HG03565 (cell line): ENCODE data around the gene RNASEH1.
"Not testable (repeated sequence)": the region's sequence is repeated elsewhere in the genome, so short reads cannot be mapped to it uniquely, and the experiment has no call there.

Source experiments
- ATAC-seq: cut with Tn5 transposase; IDR thresholded peaks from one replicate; pipeline ENCODE4 v1.9.1; 2021; ENCODE audit warnings: mild to moderate bottlenecking, moderate library complexity; ENCODE audit not compliant: unreplicated experiment

Gene RNASEH1

GRCh38 chr2:3594493-3595281 is 36.6 kb upstream of the RNASEH1 start, which contains the start of gene COLEC11:
Gene COLEC11 (plus strand): TSS chr2:3595112. CDS start chr2:3604341, 9,229 bp downstream.
- ATAC-seq: no peak

DNA sequence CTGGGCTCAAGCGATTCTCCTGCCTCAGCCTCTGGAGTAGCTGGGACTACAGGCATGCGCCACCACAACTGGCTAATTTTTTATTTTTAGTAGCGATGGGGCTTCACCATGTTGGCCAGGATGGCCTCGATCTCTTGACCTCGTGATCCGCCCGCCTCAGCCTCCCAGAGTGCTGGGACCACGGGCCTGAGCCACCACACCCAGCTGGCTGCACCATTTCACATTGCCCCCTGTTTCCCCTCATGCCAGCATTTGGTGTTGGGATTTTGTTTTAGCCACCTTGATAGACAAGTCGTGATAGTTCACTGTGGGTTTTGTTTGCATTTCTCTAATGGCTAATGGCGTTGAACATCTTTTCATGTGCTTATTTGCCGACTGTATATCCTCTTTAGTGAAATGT is 31.0 kb upstream of the RNASEH1 start:
- no peak for ATAC-seq

- ATAC-seq: no peak
These were observed 30.0 kb upstream of the RNASEH1 start for GRCh38 chr2:3588084-3588483.

DNA sequence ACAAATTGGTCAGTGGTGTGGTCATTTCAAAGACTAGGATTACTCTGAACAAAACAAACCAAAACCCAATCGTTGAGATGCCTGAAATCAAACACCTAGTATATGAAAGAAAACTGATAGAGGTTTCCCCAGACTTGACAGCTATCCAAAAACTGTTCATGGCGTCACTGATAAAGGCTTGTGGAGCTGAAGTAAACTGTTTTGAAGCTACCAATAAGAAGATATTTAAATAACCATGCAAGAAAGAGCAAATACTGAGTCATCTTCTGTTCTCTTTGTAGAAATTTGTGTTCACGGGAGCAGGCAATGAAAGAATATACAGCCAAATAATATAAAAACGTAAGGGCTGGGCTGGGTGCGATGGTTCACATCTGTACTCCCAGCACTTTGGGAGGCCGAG is 29.3 kb upstream of the RNASEH1 start:
- no peak for ATAC-seq

DNA sequence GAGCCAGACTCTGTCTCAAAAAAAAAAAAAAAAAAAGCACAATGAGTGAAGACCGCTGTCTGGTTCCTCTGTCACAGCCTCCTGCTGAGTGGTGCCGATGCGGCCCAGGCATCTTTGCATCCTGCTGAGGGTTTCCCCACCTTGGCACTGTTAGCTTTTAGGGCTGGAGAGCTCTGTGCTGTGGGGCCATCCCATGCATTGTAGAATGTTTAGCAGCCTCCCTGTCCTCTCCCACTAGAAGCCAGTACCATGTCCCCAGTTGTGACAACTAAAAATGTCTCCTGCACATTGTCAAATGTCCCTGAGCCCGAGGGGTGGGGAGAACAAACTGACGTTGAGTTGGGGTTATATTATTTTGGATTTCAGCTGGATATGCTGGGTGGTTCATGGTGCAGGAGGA is 28.9 kb upstream of the RNASEH1 start:
- no peak for ATAC-seq

- no peak for ATAC-seq
These were observed 28.1 kb upstream of the RNASEH1 start for GRCh38 chr2:3586220-3586619.

GRCh38 chr2:3585261-3586109 is 27.4 kb upstream of the RNASEH1 start:
- no peak for ATAC-seq

DNA sequence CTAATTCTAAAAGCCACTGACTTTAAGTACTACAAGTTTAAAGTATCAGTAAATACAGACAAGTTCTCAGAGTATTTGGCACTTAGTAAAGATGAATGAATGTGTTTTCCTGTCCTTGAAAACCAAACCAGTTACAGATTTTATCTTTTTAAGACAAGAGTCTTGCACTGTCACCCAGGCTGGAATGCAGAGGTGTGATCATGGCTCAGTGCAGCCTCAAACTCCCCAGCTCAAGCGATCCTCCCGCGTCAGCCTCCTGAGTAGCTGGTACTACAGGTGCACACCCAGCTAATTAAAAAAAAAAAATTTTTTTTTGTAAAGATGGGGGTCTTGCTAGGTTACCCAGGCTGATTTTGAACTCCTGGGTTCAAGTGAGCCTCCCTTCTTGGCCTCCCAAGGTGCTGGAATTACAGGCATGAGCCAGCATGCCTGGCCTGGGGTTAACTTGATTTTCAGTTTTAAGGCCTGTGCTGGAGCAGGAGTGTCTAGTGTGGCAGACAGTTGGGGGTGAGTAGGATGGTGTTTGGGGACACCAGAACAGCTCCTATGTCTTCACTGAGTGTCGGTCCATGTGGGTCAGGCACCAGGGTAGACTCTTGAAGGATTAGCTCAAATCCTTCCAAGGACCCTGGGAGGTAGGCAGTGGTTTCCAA is 26.6 kb upstream of the RNASEH1 start:
- ATAC-seq: no peak

DNA sequence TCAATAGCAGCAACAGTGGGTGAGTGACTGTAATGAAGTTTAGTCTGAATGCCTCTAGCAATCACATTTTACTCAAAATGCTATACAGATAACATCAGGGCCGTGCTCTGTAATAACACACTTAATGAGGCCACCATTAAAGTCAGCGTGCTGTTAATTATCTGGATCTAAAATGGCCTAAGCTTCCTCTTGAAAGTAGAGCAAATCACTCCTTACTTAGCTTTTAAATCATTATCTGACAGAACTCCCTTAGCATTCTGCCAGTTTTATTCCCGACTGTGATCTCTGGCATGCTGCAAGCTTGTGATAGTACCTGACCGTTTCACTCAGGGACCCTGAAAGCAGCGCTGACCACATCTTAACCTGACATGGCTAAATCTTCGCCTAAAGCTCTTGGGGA is 25.9 kb upstream of the RNASEH1 start:
- ATAC-seq: no peak

GRCh38 chr2:3581367-3582262 is 23.5 kb upstream of the RNASEH1 start:
- ATAC-seq: no peak

GRCh38 chr2:3580449-3580848 is 22.3 kb upstream of the RNASEH1 start:
- ATAC-seq: no peak

DNA sequence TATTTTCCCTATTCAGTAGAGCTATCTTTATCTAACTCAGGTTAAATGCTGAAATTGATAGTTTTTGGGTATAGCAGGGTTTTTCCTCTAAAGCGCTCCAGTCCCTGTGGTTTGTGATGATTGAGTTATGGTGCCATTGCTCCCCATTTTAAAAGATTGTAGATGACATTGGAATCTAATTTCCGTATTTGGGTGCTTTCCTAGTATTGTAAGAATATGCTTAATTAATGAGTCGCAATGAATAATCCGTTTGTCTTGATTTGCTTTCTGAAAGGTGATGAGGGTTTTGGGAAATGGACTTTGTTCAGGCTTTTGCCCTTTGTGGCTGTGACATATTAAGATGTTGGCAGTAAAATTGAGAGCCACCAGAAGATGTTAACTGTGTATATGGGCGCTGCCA is 20.9 kb upstream of the RNASEH1 start:
- ATAC-seq: no peak

GRCh38 chr2:3576263-3576630 is 18.1 kb upstream of the RNASEH1 start:
- ATAC-seq: not testable (repeated sequence)

GRCh38 chr2:3575534-3576262 is 17.6 kb upstream of the RNASEH1 start:
- ATAC-seq: no peak

DNA sequence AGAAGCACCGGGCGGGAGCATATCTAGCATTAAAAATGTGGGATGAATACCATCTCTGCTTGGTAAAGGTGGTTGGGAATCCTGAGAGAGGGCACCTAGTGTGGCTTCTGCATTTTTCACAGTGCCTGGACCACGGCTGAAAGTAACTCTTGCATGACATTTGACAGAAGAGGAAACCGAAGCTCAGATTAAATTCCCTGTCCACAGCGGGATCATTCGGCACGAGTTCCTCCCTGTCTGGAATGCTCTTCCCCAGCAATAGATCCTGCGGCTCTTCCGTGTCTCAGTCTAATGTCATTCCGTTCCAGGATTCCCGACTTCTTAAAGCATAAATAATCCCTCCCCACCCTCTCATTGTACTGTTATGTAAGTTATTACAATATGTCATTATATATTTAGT is 16.0 kb upstream of the RNASEH1 start:
- no peak for ATAC-seq

DNA sequence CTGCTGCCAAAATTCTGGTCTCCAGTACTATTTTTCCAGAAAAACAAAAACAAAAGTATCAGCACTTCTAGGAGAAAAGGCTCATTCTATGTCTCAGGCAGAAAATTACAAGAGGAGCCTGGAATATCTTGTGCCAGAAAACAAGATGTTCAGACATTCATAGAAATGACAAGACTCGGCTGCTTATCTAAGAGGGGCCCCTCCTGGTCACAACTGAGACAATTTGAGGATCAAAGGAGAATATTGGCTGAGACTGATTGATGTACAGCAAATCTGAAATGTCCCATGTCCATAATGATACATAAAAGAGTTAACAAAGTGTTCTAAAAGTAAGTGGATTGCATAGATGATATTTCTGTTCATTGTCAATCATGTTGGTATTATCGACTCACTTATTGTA is 14.5 kb upstream of the RNASEH1 start:
- no peak for ATAC-seq

DNA sequence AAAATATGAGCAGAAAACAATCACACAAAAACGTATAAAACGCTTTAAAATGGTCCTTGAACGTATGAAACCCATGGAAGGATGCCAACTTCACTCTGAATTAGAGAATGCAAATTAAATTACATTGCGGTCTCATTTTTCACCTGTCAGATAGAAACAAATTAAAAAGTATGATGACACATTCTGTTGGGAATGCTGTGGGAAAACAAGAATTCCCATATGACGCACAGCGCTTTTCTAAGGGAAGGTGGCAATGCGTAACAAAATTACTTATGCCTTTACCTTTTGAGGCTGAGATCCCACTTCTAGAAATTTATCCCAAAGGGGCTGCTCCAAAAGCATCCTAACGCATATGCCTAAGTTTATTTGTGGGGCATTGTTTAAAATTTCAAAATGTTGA is 13.2 kb upstream of the RNASEH1 start:
- no peak for ATAC-seq

- ATAC-seq: not testable (repeated sequence)
These were observed 11.5 kb upstream of the RNASEH1 start for GRCh38 chr2:3569656-3570055.

DNA sequence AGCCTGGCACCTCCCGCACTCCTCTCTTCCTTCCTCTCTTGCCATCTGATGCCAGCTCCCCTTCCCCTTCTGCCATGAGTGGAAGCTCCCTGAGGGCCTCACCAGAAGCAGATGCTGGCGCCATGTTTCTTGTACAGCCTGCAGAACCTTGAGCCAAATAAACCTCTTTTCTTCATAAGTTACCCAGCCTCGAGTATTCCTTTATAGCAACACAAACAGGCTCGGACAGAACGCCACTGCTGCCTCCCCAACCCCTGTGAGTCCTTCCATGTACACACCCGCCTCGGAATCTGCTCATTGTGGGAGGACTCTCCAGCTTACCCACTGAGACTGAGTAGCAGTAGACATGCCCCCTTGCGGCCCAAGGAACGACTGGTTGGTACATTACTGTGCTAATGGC is 8.7 kb upstream of the RNASEH1 start:
- ATAC-seq: no peak

DNA sequence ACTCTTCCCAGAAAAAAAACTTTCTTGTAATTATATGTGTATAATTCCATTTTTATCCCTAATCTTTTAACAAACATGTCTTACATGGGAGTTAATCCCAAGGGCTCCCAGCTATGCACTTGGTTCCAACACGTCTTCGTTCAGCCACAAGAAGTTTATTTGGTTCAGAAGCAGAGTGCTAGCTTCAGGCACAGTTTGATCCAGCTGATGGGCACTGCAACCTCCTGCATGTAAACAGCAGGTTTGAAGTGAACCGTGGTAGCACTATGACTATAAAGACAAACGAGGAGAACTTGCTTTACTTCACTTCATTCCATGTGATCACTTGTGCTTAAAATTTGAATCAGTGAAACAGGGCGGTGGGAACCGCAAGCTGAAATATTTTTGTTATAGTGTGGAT is 7.0 kb upstream of the RNASEH1 start:
- ATAC-seq: no peak
